Tongue (tissue), 2 donors: Measurements from ENCODE around the gene EMILIN1. TPM values are rescaled to one million over a fixed set of nuclear protein-coding genes. Genes with fewer than 3 reads are reported as not detected.
"Not testable (repeated sequence)": the region's sequence is repeated elsewhere in the genome, so short reads cannot be mapped to it uniquely, and the experiment has no call there.

ENCODE experiments used
- DNase-seq: peaks from one replicate; pipeline ENCODE4 v3.0.0-alpha.2; 2015
- total RNA-seq: library from RNA; depleted of rRNA; stranded (reverse); fragments of >200 nt; gene quantifications from one replicate; pipeline ENCODE4 v1.2.3, GENCODE V29; 2014

EMILIN1 gene
- total RNA-seq, 1 donor from 2014 or later: 82.0 TPM

- no peak for DNase-seq
Observed at GRCh38 chr2:27054721-27055120, 23.7 kb upstream of the EMILIN1 start.

DNA sequence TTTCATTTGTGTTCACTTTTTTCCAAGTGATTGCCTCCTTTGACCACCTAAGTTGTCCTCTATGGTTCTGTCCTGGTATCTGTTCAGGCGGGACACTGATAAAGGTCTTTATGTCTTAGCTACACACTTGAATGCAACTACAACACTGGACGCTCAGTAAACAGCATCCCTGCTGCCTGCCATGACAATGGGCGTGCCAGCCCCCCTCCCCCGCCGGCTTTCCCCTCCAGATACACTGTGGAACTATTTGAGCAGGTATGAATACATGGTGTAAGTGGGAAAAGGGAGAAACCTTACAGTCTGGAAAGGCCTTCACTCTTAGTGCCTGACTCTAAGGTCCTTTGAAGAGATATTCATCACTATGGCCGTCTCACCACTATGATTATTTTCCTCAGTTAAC, 21.2 kb upstream of the EMILIN1 start:
- no peak for DNase-seq

DNA sequence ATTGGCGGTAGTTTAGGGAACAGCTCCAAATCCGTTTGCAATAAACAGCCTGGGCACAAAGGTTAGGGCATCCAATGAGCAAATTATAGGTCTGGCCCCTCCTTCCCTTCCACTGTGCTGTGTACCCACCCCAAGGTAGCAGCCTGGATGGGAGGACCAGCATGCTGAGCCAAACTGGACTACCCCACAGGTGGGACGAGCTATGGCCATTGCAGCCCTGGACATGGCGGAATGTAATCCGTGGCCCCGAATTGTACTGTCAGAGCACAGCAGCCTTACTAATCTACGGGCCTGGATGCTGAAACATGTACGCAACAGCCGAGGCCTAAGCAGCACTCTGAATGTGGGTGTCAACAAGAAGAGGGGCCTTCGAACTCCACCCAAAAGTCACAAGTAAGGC, 20.2 kb upstream of the EMILIN1 start:
- DNase-seq: no peak

- no peak for DNase-seq
Observed at GRCh38 chr2:27059141-27059820, 19.1 kb upstream of the EMILIN1 start.

GRCh38 chr2:27060323-27060722, 18.1 kb upstream of the EMILIN1 start:
- no peak for DNase-seq

GRCh38 chr2:27065128-27065527, 13.3 kb upstream of the EMILIN1 start:
- no peak for DNase-seq

DNA sequence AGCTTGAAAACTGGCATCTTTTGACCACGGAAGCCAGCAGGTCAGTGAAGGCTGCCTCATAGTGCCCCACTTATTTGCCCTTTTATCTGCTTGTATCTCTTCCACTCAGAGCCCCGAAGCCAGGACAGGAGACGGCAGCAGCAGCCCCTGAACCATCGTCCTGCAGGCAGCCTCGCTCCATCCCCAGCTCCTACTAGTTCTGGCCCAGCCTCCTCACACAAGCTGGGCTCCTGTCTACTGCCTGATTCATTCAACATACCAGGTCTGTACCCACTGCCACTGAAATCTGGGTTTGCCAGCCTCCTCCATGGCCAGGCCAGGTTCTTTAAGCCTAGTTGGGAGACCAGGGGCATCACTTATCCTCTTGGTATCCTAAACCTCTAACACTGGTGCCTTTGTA, 11.0 kb upstream of the EMILIN1 start:
- DNase-seq: no peak

- DNase-seq: no peak
Observed at GRCh38 chr2:27069436-27069835, 9.0 kb upstream of the EMILIN1 start.

- no peak for DNase-seq
Observed at GRCh38 chr2:27069961-27070618, 8.3 kb upstream of the EMILIN1 start.

DNA sequence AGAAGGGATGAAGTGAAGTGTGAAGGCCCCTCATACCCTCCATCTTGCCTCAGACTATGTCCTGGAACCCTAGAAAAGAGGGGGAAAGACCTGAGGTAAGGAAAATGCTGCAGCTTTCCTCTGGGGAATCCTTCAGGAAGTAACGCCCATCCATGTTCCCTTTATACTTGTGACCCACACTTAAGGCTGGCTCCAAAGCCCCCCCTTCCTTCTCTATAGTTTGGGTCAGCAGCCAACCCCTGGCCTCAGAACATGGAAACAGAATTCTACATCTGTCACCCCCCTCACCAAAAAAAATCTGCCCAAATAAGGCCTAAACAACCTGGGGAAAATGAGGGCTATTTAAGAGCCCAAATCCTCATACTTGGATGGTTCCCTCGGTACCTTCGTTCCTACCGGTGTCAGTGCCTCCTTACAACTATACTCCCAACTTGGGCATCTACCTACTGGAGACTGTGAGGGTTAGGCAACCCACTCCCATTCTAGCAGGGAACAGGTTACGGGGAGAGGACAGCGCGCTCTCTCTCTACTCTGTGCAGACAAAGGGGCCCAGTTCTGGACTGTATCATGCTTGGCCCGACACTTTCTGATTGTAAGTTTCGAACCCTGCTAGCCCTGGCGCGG, 7.7 kb upstream of the EMILIN1 start:
- no peak for DNase-seq

GRCh38 chr2:27071277-27071989, 7.0 kb upstream of the EMILIN1 start, which contains the start of gene OST4:
TSS of gene OST4 (minus strand) at chr2:27071654.
- peak; percentile 98 for DNase-seq

GRCh38 chr2:27071990-27072830, 6.2 kb upstream of the EMILIN1 start:
- DNase-seq: peak; percentile 96

DNA sequence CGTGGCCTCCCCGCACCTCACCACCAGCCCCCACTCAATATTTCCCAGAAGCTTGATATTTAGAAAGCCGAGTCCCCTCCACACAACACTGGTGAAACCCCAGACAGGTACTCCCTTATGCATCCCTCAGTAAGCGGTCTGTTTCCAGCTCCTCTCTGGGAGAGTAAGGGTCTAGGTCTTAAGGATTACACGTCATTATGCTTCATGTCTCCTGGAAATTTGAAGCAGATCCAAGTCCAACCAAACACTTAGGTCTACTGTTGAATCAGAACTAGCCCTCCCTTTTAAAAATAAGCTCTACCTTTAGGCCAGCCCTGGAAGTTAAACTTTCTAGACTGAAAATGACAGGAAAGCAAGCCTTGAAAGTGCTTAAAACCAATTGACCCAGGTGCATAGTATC, 5.5 kb upstream of the EMILIN1 start:
- DNase-seq: peak; percentile 84

GRCh38 chr2:27073782-27074181, 4.6 kb upstream of the EMILIN1 start:
- no peak for DNase-seq

GRCh38 chr2:27074738-27075565, 3.5 kb upstream of the EMILIN1 start:
- DNase-seq: peak; percentile 82

DNA sequence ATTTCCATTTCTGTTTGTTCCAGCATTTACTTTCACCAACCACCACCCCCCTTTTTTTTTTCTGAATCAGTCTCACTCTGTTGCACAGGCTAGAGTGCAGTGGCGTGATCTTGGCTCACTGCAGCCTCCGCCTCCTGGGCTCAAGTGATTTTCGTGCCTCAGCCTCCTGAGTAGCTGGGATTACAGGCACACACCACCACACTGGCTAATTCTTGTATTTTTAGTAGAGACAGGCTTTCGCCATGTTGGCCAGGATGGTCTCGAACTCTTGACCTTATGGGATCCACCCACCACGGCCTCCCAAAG, 2.9 kb upstream of the EMILIN1 start:
- DNase-seq: not testable (repeated sequence)

DNA sequence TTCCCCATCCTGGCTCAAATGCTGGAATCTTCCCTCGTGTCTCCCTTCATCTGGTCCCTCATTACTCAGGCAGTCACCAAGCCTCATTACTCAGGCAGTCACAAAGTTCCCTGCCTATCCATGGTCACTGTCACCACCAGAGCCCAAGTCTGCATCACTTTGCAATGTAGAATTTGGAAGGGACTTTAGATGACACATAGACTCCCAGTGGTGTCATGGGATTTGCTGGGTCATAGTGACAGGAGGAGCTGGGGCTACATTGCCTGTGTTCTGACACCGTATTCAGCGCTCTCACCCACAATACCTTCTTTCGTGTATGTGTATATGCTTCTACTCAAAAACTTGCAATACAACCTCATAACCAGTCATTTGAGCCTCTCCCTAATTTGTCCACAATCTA, 2.1 kb upstream of the EMILIN1 start:
- no peak for DNase-seq

- DNase-seq: no peak
Observed at GRCh38 chr2:27077231-27077630, 1.2 kb upstream of the EMILIN1 start.

DNA sequence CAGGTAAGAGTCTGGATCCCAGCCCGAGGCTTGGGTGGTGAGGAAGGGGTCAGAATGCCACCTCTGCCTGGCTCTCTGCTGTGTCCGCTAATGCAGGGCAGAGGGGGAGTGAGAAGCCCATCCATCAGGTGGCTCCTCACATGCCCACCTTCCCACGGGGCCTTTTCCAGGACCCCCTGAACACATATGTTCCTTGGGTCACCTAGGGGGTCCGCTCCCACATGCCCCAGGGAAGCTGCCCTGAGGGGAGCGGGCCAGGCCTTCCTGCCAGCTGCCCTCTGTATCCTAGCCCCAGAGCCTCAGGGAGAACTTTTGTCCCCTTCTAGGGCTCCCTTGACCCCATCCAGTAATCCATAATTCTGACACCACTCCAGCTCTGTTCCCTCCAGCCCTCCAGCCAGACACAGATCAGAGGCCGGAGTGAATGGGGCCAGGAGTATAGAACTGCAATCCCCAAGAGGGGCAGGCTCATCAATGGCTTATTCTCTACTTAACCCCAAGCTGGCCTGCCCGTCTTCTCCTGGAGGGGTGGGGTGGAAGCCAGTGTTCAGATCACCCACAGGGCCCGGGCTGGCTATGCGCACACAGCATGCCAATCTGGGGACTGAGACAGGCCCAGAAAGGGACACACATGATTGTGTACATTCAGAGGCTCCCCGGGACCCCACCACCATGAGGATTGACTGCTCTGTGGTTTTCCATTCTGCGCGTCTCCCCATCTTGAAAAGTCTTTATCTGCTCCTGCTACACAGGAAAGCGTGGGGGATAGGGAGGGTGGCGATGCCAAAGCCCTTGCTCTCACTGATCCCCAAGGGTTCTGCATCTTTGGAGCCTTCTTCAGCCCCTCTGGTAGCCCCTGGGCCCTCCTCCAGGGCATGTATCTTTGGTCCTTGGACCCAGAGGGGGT, 1.1 kb downstream of the EMILIN1 start:
- no peak for DNase-seq

DNA sequence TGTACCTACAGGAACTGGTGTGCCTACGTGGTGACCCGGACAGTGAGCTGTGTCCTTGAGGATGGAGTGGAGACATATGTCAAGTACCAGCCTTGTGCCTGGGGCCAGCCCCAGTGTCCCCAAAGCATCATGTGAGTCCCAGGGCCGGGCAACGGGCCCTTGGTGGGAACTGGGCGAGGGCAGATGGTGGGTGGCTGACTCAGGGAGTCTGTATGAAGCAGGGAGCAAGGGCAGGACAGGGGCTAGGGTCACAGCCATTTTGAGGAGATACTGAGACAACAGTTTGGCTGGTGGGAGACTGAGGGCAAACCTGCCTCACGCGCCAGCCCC, 1.7 kb downstream of the EMILIN1 start:
- no peak for DNase-seq

- DNase-seq: no peak
Observed at GRCh38 chr2:27080603-27080936, 2.2 kb downstream of the EMILIN1 start.
